Uterus (tissue), 2 donors: ENCODE results near the gene CYP4F8.

Experiments
- POLR2A ChIP-seq, 2 donors: fragments of 450-650 bp; IDR thresholded peaks; one replicate each; pipeline ENCODE4 v1.6.1; 2016; ENCODE audit warnings: antibody characterized with exemption in 2 of 2, mild to moderate bottlenecking in 1 of 2, moderate library complexity in 1 of 2
- TF ChIP-seq, protein P1 (sequence below), 4 experiments: fragments of 200-600 bp in 2 of 4; fragments of 450-650 bp in 2 of 4; sonication (generic) in 2 of 4; IDR thresholded peaks; one replicate each; pipeline ENCODE4 v1.5.1; 2016 to 2019; ENCODE audit warnings: antibody characterized with exemption in 4 of 4, mild to moderate bottlenecking in 2 of 4, moderate library complexity in 1 of 4

DNA sequence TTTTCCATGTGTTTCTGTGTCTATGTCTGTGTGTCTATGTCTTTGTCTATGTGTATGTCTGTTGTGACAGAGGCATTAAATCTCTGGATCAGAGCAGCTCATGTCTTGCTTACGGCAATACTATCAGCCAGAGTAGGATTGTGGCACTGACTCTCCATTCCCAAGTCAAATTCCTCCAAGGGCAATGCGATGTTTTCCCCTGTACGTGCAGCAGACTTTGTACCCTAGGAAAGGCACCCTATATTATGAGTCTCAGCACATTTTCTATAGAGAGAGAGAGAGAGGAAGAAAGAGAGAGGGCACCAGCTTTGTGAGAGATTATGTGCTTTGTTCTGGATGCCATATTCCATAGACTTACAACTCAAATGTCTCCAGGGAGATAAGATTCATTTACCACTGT, 36.8 kb downstream of the CYP4F8 start:
- TF ChIP-seq, protein P1, sequence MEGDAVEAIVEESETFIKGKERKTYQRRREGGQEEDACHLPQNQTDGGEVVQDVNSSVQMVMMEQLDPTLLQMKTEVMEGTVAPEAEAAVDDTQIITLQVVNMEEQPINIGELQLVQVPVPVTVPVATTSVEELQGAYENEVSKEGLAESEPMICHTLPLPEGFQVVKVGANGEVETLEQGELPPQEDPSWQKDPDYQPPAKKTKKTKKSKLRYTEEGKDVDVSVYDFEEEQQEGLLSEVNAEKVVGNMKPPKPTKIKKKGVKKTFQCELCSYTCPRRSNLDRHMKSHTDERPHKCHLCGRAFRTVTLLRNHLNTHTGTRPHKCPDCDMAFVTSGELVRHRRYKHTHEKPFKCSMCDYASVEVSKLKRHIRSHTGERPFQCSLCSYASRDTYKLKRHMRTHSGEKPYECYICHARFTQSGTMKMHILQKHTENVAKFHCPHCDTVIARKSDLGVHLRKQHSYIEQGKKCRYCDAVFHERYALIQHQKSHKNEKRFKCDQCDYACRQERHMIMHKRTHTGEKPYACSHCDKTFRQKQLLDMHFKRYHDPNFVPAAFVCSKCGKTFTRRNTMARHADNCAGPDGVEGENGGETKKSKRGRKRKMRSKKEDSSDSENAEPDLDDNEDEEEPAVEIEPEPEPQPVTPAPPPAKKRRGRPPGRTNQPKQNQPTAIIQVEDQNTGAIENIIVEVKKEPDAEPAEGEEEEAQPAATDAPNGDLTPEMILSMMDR (IDR thresholded peaks at IDR 0.05) = no peak
- no peak for TF ChIP-seq POLR2A (IDR thresholded peaks at IDR 0.05)
